ENCODE measurements around the gene C1QTNF8. TPM values are rescaled to one million over a fixed set of nuclear protein-coding genes. Genes with fewer than 3 reads are reported as not detected.

The C1QTNF8 gene
- total and polyA plus RNA-seq, 7 experiments from 2014 or later: not detected

- peaks cover 0 to 1% (median 0%) of the 10 kb centered on the region in 7 donors for H3K4me1 Mint-ChIP-seq
- Histone ChIP-seq H3K27me3 (ENCODE audit: control insufficient read depth in 2 of 2, insufficient read depth in 2 of 2, low read length in 2 of 2) (no peaks in the 10 kb centered on the region), H3K27ac (ENCODE audit: low read depth, low read length) (no peak overlapping the region), H3K4me1 (ENCODE audit: control insufficient read depth in 2 of 2, insufficient read depth in 2 of 2, low read length in 2 of 2) (no peaks in the 10 kb centered on the region), H3K4me3 (ENCODE audit: low read length) (no peak overlapping the region), H3K36me3 (ENCODE audit: control insufficient read depth in 2 of 3, insufficient read depth in 3 of 3, low read length in 3 of 3) (no peaks in the 10 kb centered on the region), H3K9me3 (ENCODE audit: control insufficient read depth in 2 of 3, low read length in 3 of 3) (no peaks in the 10 kb centered on the region)
- POLR2A ChIA-PET: no interaction called here
- no peaks in the 10 kb centered on the region for H3K9me3 Mint-ChIP-seq
- CTCF ChIA-PET: no interaction called here
- intact Hi-C loops (cut with micrococcal nuclease): no loop called here
- H3K36me3 Mint-ChIP-seq: no peaks in the 10 kb centered on the region
- ATAC-seq: no peak
- peaks cover 0 to 3% (median 0%) of the 10 kb centered on the region in 5 donors for H3K27me3 Mint-ChIP-seq
- no peak for DNase-seq
- no peak overlapping the region for H3K4me3 Mint-ChIP-seq
- no peak overlapping the region for H3K27ac Mint-ChIP-seq
Measured at GRCh38 chr16:1126586-1126985, 30.5 kb upstream of the C1QTNF8 start.

- H3K4me1 Mint-ChIP-seq: peaks cover 0 to 1% (median 0%) of the 10 kb centered on the region in 7 donors
- no peak overlapping the region for H3K27ac Mint-ChIP-seq
- DNase-seq: no peak
Measured at GRCh38 chr16:1126044-1126443, 30.0 kb upstream of the C1QTNF8 start.

GRCh38 chr16:1125471-1125870 lies 29.4 kb upstream of the C1QTNF8 start:
- H3K36me3 Mint-ChIP-seq: no peaks in the 10 kb centered on the region
- intact Hi-C loops (cut with micrococcal nuclease): no loop called here
- Histone ChIP-seq H3K27ac (ENCODE audit: low read depth, low read length) (no peak overlapping the region), H3K27me3 (ENCODE audit: control insufficient read depth in 2 of 2, insufficient read depth in 2 of 2, low read length in 2 of 2) (no peaks in the 10 kb centered on the region), H3K9me3 (ENCODE audit: control insufficient read depth in 2 of 3, low read length in 3 of 3) (no peaks in the 10 kb centered on the region), H3K36me3 (ENCODE audit: control insufficient read depth in 2 of 3, insufficient read depth in 3 of 3, low read length in 3 of 3) (no peaks in the 10 kb centered on the region), H3K4me3 (ENCODE audit: low read length) (no peak overlapping the region), H3K4me1 (ENCODE audit: control insufficient read depth in 2 of 2, insufficient read depth in 2 of 2, low read length in 2 of 2) (no peaks in the 10 kb centered on the region)
- ATAC-seq (peak; percentile 28), DNase-seq (peak in 4 of 9 donors; percentile 28 to 40 (median 37))
- no peak overlapping the region for H3K27ac Mint-ChIP-seq
- ChIA-PET POLR2A (no interaction called here), CTCF (no interaction called here)
- no peak overlapping the region for H3K4me3 Mint-ChIP-seq
- H3K4me1 Mint-ChIP-seq: peaks cover 0 to 1% (median 0%) of the 10 kb centered on the region in 7 donors
- H3K27me3 Mint-ChIP-seq: peaks cover 0 to 3% (median 0%) of the 10 kb centered on the region in 5 donors
- H3K9me3 Mint-ChIP-seq: no peaks in the 10 kb centered on the region

More at GRCh38 chr16:1126044-1126443, 30.0 kb upstream of the C1QTNF8 start:
- no peaks in the 10 kb centered on the region for H3K36me3 ChIP-seq (ENCODE audit: control insufficient read depth in 2 of 3, insufficient read depth in 3 of 3, low read length in 3 of 3)
- H3K4me1 ChIP-seq (ENCODE audit: control insufficient read depth in 2 of 2, insufficient read depth in 2 of 2, low read length in 2 of 2): no peaks in the 10 kb centered on the region
- no peak overlapping the region for H3K27ac ChIP-seq (ENCODE audit: low read depth, low read length)
- no peaks in the 10 kb centered on the region for H3K27me3 ChIP-seq (ENCODE audit: control insufficient read depth in 2 of 2, insufficient read depth in 2 of 2, low read length in 2 of 2)
- H3K9me3 ChIP-seq (ENCODE audit: control insufficient read depth in 2 of 3, low read length in 3 of 3): no peaks in the 10 kb centered on the region
- no peak for ATAC-seq
- Mint-ChIP-seq H3K36me3 (no peaks in the 10 kb centered on the region), H3K9me3 (no peaks in the 10 kb centered on the region), H3K4me3 (no peak overlapping the region), H3K27me3 (peaks cover 0 to 3% (median 0%) of the 10 kb centered on the region in 5 donors)
- H3K4me3 ChIP-seq (ENCODE audit: low read length): no peak overlapping the region
- CTCF ChIA-PET: no interaction called here
- intact Hi-C loops (cut with micrococcal nuclease): no loop called here
- POLR2A ChIA-PET: no interaction called here

- Mint-ChIP-seq H3K9me3 (no peaks in the 10 kb centered on the region), H3K4me3 (no peak overlapping the region), H3K27ac (no peak overlapping the region), H3K4me1 (peaks cover 0 to 1% (median 0%) of the 10 kb centered on the region in 7 donors), H3K36me3 (no peaks in the 10 kb centered on the region), H3K27me3 (peaks cover 0 to 3% (median 0%) of the 10 kb centered on the region in 5 donors)
- ATAC-seq (no peak), DNase-seq (no peak)
- CTCF ChIA-PET: no interaction called here
- no peaks in the 10 kb centered on the region for H3K27me3 ChIP-seq (ENCODE audit: control insufficient read depth in 2 of 2, insufficient read depth in 2 of 2, low read length in 2 of 2)
- H3K4me3 ChIP-seq (ENCODE audit: low read length): no peak overlapping the region
- intact Hi-C loops (cut with micrococcal nuclease): no loop called here
- no peak overlapping the region for H3K27ac ChIP-seq (ENCODE audit: low read depth, low read length)
- no peaks in the 10 kb centered on the region for H3K9me3 ChIP-seq (ENCODE audit: control insufficient read depth in 2 of 3, low read length in 3 of 3)
- POLR2A ChIA-PET: no interaction called here
- H3K4me1 ChIP-seq (ENCODE audit: control insufficient read depth in 2 of 2, insufficient read depth in 2 of 2, low read length in 2 of 2): no peaks in the 10 kb centered on the region
- H3K36me3 ChIP-seq (ENCODE audit: control insufficient read depth in 2 of 3, insufficient read depth in 3 of 3, low read length in 3 of 3): no peaks in the 10 kb centered on the region
Measured at GRCh38 chr16:1124795-1125194, 28.8 kb upstream of the C1QTNF8 start.

- intact Hi-C loops (cut with micrococcal nuclease): no loop called here
- Mint-ChIP-seq H3K27me3 (peaks cover 0 to 3% (median 0%) of the 10 kb centered on the region in 5 donors), H3K4me1 (peaks cover 0 to 1% (median 0%) of the 10 kb centered on the region in 7 donors), H3K36me3 (no peaks in the 10 kb centered on the region), H3K27ac (no peak overlapping the region), H3K9me3 (no peaks in the 10 kb centered on the region), H3K4me3 (no peak overlapping the region)
- H3K36me3 ChIP-seq (ENCODE audit: control insufficient read depth in 2 of 3, insufficient read depth in 3 of 3, low read length in 3 of 3): no peaks in the 10 kb centered on the region
- DNase-seq (no peak), ATAC-seq (no peak)
- no peak overlapping the region for H3K4me3 ChIP-seq (ENCODE audit: low read length)
- no peaks in the 10 kb centered on the region for H3K9me3 ChIP-seq (ENCODE audit: control insufficient read depth in 2 of 3, low read length in 3 of 3)
- no peaks in the 10 kb centered on the region for H3K27me3 ChIP-seq (ENCODE audit: control insufficient read depth in 2 of 2, insufficient read depth in 2 of 2, low read length in 2 of 2)
- ChIA-PET POLR2A (no interaction called here), CTCF (interaction anchor here (0.5 kb wide), 1 partner anchor 364 kb away, joined by 3 read pairs; no protein-coding TSS in a partner anchor)
- no peak overlapping the region for H3K27ac ChIP-seq (ENCODE audit: low read depth, low read length)
- H3K4me1 ChIP-seq (ENCODE audit: control insufficient read depth in 2 of 2, insufficient read depth in 2 of 2, low read length in 2 of 2): no peaks in the 10 kb centered on the region
Measured at GRCh38 chr16:1124291-1124690, 28.2 kb upstream of the C1QTNF8 start.

- ChIA-PET POLR2A (no interaction called here), CTCF (no interaction called here)
- Mint-ChIP-seq H3K27ac (no peak overlapping the region), H3K36me3 (no peaks in the 10 kb centered on the region), H3K27me3 (peaks cover 0 to 3% (median 0%) of the 10 kb centered on the region in 5 donors), H3K9me3 (no peaks in the 10 kb centered on the region), H3K4me1 (peaks cover 0 to 1% (median 0%) of the 10 kb centered on the region in 7 donors), H3K4me3 (no peak overlapping the region)
- no peaks in the 10 kb centered on the region for H3K9me3 ChIP-seq (ENCODE audit: control insufficient read depth in 2 of 3, low read length in 3 of 3)
- no peak for DNase-seq
- no peaks in the 10 kb centered on the region for H3K36me3 ChIP-seq (ENCODE audit: control insufficient read depth in 2 of 3, insufficient read depth in 3 of 3, low read length in 3 of 3)
- intact Hi-C loops (cut with micrococcal nuclease): no loop called here
- no peaks in the 10 kb centered on the region for H3K27me3 ChIP-seq (ENCODE audit: control insufficient read depth in 2 of 2, insufficient read depth in 2 of 2, low read length in 2 of 2)
- no peak overlapping the region for H3K27ac ChIP-seq (ENCODE audit: low read depth, low read length)
- H3K4me3 ChIP-seq (ENCODE audit: low read length): no peak overlapping the region
- H3K4me1 ChIP-seq (ENCODE audit: control insufficient read depth in 2 of 2, insufficient read depth in 2 of 2, low read length in 2 of 2): no peaks in the 10 kb centered on the region
- ATAC-seq: no peak
Measured at GRCh38 chr16:1123525-1124230, 27.6 kb upstream of the C1QTNF8 start.

GRCh38 chr16:1122398-1122765 lies 26.3 kb upstream of the C1QTNF8 start:
- no peaks in the 10 kb centered on the region for H3K27me3 Mint-ChIP-seq
- Histone ChIP-seq H3K36me3 (ENCODE audit: control insufficient read depth in 2 of 3, insufficient read depth in 3 of 3, low read length in 3 of 3) (no peaks in the 10 kb centered on the region), H3K9me3 (ENCODE audit: control insufficient read depth in 2 of 3, low read length in 3 of 3) (no peaks in the 10 kb centered on the region), H3K4me3 (ENCODE audit: low read length) (no peak overlapping the region), H3K27me3 (ENCODE audit: control insufficient read depth in 2 of 2, insufficient read depth in 2 of 2, low read length in 2 of 2) (no peaks in the 10 kb centered on the region), H3K4me1 (ENCODE audit: control insufficient read depth in 2 of 2, insufficient read depth in 2 of 2, low read length in 2 of 2) (no peaks in the 10 kb centered on the region), H3K27ac (ENCODE audit: low read depth, low read length) (no peak overlapping the region)
- POLR2A ChIA-PET: no interaction called here
- no peaks in the 10 kb centered on the region for H3K36me3 Mint-ChIP-seq
- H3K4me3 Mint-ChIP-seq: no peak overlapping the region
- peaks cover 0 to 1% (median 0%) of the 10 kb centered on the region in 7 donors for H3K4me1 Mint-ChIP-seq
- no peaks in the 10 kb centered on the region for H3K9me3 Mint-ChIP-seq
- DNase-seq: no peak
- intact Hi-C loops (cut with micrococcal nuclease): no loop called here
- no peak overlapping the region for H3K27ac Mint-ChIP-seq
- CTCF ChIA-PET: no interaction called here
- ATAC-seq: no peak
